ENCODE results near the gene SERAC1.

Gene SERAC1

GRCh38 chr6:158073776-158074175, 94.3 kb downstream of the SERAC1 start:
- no peak for DNase-seq

DNA sequence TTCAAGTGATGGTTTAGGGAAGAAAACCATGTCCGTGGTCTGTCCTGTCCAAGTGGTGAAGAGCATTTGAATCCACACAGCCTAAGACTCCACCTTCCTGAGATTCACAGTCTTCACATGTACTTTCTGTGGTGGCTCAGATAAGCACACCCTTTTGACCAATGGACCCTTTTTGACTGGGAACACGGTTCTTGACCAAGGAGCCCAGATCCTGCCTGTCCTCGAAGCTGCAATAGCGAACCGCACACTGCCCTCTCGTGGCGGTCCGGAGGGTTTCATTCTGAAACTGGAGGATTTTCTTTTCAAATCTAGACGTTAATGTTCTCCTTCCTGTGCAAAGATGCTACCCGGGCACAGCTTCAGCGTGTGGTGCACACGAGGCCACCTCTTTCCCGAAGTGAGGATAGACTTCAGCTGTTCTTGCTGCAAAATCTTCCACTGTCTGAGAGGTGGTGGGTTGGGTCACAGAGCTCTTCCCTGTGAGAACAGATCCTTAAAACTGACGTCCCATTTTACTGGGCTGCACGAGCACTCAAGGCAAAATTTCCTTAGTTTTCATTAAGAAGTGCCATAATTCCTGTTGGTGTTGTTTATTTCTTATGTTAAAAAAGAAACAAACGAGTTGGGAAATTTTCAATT, 95.9 kb downstream of the SERAC1 start:
- no peak for DNase-seq

GRCh38 chr6:158071121-158072082, 96.7 kb downstream of the SERAC1 start:
- DNase-seq = no peak

DNA sequence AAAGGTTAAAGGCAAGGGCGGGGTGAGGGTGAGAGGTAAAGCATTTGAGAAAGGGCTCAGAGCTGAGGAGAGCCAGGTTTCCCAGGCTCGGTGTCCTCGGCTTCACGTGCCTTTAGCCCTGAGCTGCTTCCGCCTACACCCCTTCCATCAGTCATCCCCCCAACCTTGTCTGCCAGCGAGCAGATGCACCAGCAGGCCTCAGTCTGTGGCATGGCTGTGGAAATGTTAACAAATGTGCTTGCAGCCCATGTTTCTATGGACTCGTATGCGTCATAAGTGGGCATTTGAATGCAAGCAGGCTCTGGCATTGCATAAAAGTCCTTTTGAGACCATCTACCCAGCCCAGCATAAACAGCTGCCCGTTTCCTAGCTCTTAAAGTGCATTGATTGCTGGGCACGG, 97.5 kb downstream of the SERAC1 start:
- DNase-seq = no peak

DNA sequence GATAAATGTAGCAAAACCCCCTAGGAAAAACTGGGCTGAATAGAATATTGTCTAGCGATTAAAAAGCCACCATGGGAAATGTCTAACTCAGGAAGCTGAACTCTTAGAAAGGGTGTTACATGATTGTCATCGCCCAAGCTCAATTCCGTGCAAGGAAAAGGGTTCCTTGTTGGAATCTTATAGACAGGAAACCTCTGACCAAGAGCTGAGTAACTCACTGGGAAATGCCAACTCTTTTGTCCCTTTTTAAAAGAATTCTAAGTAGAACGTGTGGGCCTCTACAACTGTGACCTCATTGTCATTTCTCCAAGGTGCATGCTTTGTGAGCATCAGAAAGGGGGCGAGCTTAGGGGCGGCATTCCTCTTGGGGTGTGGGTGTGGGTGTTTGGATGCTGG, 98.3 kb downstream of the SERAC1 start:
- no peak for DNase-seq

DNA sequence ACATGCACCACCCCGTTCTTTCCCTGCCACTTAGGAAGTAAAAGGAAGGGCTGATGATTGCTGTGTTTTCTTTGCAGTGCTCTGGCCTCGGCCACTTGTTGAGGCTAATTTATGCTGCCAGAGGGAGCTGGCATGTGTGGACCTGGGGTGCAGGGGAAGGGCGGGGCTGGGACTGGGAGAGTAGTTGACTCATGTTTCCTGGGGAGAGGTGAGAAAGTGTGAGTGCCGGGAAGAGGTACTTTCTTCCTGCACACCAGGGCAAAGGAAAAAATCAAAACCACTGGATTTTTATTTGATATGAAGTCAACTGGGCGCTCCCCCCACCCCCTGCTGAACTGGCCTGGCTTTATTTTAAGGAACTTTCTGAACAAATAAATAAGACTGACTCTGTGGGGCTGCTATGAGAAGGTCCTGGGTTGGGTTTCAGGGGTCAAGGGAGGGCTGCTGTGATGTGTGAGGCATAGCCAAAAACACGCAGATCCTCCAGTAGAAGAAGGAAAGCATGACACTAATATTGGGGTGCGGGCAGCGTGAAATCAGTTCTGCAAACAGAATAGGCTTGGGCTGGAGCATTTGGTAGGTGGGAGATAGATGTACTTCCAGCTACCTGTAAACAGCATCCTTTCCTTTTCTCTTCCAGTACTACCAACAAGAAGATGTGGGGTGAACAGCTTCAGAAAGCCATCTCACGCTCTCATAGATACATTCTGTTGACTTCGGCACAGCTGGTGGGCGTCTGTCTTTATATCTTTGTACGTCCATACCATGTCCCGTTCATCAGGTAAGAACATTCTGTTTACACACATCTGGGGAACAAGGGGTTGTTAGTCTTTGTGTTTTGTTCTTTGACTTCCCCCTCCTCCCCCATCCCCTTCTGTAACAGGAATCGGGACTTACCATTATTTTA, 98.9 kb downstream of the SERAC1 start:
- no peak for DNase-seq

GRCh38 chr6:158068156-158068892, 99.7 kb downstream of the SERAC1 start:
- DNase-seq = no peak

DNA sequence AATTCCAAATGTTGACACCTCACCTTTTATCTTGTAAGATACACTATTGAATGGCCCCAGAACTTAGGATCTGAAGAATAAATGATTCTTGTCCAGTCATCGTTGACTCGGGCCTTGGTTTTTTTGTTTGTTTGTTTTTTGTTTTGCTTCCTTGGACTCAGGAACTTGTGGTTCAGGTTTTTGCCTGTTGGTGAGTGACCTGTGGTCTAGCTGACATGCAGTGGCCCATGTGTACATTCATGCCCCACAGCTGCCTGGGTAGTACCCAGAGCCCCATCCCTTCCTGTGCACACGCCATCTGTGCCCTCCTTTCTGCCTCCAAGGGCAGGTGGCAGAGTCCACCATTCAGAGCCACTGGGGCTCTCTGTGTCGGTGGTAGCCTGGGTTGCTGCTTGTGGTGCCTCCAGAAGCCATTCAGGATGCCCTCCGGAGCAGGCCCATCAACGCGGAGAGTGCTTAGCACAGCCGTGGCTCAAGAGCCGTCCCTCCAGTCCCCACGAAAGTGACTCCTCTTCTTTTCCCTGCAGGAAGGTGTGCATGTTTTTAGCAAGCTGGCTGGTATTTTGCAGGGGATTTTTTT, 100.5 kb downstream of the SERAC1 start:
- no peak for DNase-seq

- no peak for DNase-seq
Observed at GRCh38 chr6:158066136-158066781, 101.8 kb downstream of the SERAC1 start.

- DNase-seq = no peak
Observed at GRCh38 chr6:158064725-158065251, 103.3 kb downstream of the SERAC1 start.

DNA sequence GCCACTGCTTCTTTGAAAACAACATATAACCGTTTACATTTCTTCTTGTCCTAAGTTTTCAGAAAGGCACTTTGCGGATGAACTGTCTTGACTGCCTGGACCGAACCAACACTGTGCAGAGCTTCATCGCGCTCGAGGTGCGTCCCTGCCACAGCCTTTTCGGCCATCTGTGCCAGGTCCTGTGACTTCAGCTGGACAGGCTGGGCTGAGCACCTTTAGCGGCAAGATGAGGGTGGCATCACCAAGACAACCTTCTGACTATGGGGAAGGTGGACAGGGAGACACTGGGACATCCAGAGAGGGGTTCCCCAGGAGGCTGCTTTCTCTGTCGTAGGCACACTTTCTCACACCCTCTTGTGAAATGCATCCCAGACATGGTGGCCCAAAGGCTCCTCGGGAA, 104.3 kb downstream of the SERAC1 start:
- no peak for DNase-seq

DNA sequence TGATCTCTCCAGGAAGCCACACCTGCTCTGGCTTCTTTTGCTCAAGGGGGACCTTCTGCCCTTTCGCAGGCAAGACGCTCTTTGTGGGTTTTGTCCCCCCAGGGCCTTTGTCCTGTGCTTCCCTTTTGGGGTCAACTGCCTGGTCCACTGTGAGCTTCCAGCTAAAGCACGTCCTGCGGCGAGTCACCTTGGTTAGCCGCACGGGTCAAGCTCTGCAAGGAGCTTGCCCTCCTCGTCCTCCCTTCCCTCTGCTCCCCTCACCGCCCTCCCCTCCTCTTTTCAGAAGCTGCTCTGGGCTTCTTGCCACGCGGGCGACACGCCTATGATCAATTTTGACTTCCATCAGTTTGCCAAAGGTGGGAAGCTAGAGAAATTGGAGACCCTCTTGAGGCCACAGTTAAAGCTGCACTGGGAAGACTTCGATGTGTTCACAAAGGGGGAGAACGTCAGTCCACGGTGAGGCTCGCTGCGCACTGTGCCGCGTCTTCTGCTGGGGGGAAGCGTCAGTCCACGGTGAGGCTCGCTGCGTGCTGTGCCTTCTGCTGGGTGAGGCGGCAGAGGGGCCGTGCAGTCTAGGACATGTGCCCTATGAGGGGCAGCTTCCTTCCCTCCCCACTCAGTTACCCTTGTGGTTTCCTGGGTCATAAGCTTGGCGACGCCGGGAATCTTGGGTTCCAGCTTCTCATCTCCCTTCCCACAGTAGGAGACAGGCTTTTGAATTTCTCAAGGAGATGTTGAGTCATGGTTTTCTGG, 106.2 kb downstream of the SERAC1 start:
- DNase-seq = no peak

- no peak for DNase-seq
Observed at GRCh38 chr6:158061361-158061708, 106.7 kb downstream of the SERAC1 start.

DNA sequence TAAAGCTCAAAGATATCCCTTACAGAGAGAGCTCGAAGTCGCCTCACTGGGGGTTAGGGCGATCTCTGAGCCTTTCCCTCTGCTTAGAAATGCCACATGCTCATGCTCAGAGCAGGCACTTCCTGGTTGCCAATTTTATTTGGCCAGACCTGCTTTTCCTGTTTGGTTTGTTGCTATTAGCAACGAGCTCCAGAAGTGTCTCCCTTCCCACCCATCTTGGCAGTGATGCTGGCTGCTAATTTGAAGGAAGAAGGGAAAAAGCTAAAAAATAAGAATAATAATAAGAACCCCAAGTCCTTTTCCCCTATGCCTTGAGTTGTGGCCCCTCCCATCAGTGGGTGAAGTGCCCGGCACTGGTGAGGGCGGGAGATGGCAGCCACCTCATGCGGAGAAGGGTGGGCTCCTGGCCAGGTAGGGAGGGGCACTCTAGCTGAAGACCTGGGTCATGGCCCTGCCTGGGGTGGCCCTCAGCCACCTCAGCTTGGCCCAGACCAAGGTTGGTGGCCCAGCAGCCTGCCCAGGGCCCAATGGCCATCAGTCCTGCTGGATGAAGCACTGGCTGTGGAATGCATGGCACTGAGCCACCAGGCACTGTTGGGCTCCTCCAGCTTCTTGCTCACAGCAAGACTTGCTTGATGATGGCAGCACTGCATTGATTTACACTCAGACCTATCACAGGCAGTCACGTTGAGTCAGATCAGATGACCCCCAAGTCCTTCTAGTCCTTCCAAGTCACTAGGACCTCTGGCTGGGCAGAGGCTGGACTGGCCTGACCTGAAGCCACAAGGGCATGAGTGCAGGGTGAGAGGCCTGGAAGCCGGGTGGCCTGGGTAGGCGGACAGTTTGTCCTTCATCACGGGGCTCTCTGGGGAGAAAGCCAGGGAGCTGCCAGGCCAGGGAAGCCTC, 107.4 kb downstream of the SERAC1 start:
- DNase-seq = no peak
